Osteocyte (in vitro differentiated cells): ENCODE results near the gene GAD2. TPM values are rescaled to one million over a fixed set of nuclear protein-coding genes. Genes with fewer than 3 reads are reported as not detected.

ENCODE experiments used
- DNase-seq: peaks from one replicate; pipeline ENCODE4 v3.0.0; 2021; ENCODE audit warnings: mixed read lengths; ENCODE audit not compliant: unreplicated experiment; ENCODE audit errors: extremely low spot score
- H3K27ac Mint-ChIP-seq: one replicate; pipeline ENCODE4 v1.8.0; 2021; ENCODE audit warnings: mild to moderate bottlenecking, mixed read lengths; ENCODE audit not compliant: unreplicated experiment
- H3K27me3 Mint-ChIP-seq: one replicate; pipeline ENCODE4 v1.8.0; 2021; ENCODE audit warnings: mixed read lengths; ENCODE audit not compliant: unreplicated experiment
- H3K36me3 Mint-ChIP-seq: one replicate; pipeline ENCODE4 v1.8.0; 2021; ENCODE audit warnings: mixed read lengths; ENCODE audit not compliant: unreplicated experiment
- H3K4me1 Mint-ChIP-seq: one replicate; pipeline ENCODE4 v1.8.0; 2021; ENCODE audit warnings: mixed read lengths; ENCODE audit not compliant: unreplicated experiment
- H3K4me3 Mint-ChIP-seq: one replicate; pipeline ENCODE4 v1.8.0; 2021; ENCODE audit warnings: mild to moderate bottlenecking, moderate library complexity, mixed read lengths; ENCODE audit not compliant: unreplicated experiment
- H3K9me3 Mint-ChIP-seq: one replicate; pipeline ENCODE4 v1.8.0; 2021; ENCODE audit warnings: mixed read lengths; ENCODE audit not compliant: unreplicated experiment
- total RNA-seq: library from RNA; stranded (reverse); gene quantifications from 2 replicates; pipeline ENCODE4 v1.2.1, GENCODE V29; 2021
- TF ChIP-seq, protein P1 (sequence below): fragments of 200-600 bp; sonication (generic); IDR thresholded peaks from 2 replicates; pipeline ENCODE4 v1.5.0; 2021; ENCODE audit warnings: antibody characterized with exemption, mild to moderate bottlenecking, moderate library complexity

GAD2 gene
- total RNA-seq, 1 donor from 2014 or later, result not detected

DNA sequence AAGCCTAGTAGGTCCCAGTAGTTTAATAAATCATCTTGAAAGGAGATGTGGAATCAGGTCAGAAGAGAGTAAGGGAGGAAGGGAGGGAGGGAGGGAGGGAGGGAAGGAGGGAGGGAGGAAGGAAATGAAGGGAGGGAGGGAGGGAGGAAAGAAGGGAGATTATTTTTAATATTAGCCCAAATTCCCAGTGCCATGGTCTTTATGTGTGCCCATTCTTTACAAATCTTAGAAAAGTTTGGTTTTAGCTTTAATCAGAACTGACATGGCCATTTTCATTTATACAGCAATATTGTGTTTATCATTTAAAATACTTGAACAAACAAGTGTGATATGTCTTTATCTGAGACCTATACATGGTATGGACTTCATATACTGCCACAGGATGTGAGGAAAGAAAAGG lies 86.8 kb downstream of the GAD2 start:
- no peak for DNase-seq
- H3K4me3 Mint-ChIP-seq, result no peak overlapping the region
- no peak overlapping the region for H3K27ac Mint-ChIP-seq
- H3K36me3 Mint-ChIP-seq, result no peaks in the 10 kb centered on the region
- no peaks in the 10 kb centered on the region for H3K27me3 Mint-ChIP-seq
- H3K4me1 Mint-ChIP-seq, result no peaks in the 10 kb centered on the region
- peaks cover 5% of the 10 kb centered on the region for H3K9me3 Mint-ChIP-seq
- TF ChIP-seq, protein P1, sequence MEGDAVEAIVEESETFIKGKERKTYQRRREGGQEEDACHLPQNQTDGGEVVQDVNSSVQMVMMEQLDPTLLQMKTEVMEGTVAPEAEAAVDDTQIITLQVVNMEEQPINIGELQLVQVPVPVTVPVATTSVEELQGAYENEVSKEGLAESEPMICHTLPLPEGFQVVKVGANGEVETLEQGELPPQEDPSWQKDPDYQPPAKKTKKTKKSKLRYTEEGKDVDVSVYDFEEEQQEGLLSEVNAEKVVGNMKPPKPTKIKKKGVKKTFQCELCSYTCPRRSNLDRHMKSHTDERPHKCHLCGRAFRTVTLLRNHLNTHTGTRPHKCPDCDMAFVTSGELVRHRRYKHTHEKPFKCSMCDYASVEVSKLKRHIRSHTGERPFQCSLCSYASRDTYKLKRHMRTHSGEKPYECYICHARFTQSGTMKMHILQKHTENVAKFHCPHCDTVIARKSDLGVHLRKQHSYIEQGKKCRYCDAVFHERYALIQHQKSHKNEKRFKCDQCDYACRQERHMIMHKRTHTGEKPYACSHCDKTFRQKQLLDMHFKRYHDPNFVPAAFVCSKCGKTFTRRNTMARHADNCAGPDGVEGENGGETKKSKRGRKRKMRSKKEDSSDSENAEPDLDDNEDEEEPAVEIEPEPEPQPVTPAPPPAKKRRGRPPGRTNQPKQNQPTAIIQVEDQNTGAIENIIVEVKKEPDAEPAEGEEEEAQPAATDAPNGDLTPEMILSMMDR, result no peak

DNA sequence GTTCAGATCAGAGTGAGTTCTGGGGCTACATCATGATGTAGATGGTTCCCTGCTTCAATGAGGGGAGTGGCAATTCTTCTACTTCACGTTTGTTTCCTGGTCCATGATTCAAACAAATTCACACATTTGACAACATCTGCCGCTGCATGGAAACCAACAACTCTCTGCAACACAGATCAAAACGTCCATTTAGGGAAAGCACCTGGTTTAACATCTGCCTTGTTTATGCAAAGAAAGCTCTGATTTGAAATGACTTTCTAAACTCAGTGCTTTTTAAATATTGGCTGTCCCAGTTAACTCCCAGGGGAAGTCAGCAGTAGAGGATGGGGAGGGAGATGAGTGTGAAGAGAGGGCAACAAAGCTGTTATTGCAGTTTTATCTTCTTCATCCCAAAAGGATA lies 93.8 kb downstream of the GAD2 start:
- TF ChIP-seq, protein P1, result no peak
- H3K9me3 Mint-ChIP-seq, result no peaks in the 10 kb centered on the region
- no peak for DNase-seq
- H3K27me3 Mint-ChIP-seq, result no peaks in the 10 kb centered on the region
- no peak overlapping the region for H3K4me3 Mint-ChIP-seq
- H3K36me3 Mint-ChIP-seq, result no peaks in the 10 kb centered on the region
- H3K27ac Mint-ChIP-seq, result no peak overlapping the region
- H3K4me1 Mint-ChIP-seq, result no peaks in the 10 kb centered on the region

DNA sequence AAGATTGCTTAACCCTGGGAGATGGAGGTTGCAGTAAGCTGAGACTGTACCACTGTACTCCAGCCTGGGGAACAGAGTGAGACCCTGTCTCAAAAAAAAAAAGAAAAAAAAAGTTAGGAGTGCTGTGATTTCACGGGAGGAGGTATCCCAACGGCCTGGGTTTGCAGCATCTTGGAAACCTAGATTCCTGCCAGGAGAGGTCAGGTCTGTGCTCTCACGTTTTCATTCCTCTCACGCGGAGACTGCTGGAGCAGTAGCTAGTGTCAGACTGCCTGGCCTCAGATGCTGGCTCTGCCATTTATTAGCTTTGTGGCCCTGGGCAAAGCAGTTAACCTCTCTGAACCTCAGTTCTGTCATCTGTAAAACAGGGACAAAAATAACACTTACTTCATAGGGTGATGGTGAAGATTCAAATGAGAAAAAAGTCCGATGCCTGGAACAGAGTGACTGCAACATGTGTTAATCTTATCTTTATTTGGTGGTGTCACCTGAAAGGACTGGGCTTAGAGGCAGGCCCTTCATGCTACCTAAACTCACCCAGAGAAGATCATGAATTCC lies 94.9 kb downstream of the GAD2 start:
- no peak for DNase-seq
- Mint-ChIP-seq H3K36me3 (no peaks in the 10 kb centered on the region), H3K4me3 (no peak overlapping the region), H3K9me3 (no peaks in the 10 kb centered on the region), H3K27ac (no peak overlapping the region), H3K27me3 (no peaks in the 10 kb centered on the region), H3K4me1 (no peaks in the 10 kb centered on the region)
- TF ChIP-seq, protein P1, result no peak

- Mint-ChIP-seq H3K9me3 (peaks cover 6% of the 10 kb centered on the region), H3K4me3 (no peak overlapping the region), H3K4me1 (no peaks in the 10 kb centered on the region), H3K36me3 (no peaks in the 10 kb centered on the region), H3K27me3 (no peaks in the 10 kb centered on the region), H3K27ac (no peak overlapping the region)
- TF ChIP-seq, protein P1, result no peak
- DNase-seq, result no peak
Observed at GRCh38 chr10:26314265-26315013, 97.9 kb downstream of the GAD2 start.

DNA sequence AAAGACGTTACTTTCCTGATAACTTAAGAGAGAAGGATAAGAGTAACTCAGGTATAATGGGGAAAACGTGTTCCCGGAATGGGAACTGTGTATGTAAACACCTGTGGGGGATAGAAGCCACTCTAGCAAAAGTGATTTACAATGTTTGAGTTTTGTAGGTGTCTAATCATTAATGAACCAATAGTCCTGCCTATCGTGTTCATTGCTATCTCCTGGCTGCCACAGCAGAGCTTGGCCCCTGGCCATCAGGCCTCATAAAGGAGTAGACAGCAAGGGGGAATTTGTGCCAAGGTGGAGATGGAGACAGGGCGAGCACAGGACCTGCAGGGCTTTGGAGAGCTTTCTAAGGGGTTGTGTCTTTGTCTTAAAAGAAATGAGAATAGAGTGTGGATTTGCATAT lies 102.1 kb downstream of the GAD2 start:
- DNase-seq, result no peak
- Mint-ChIP-seq H3K27ac (no peak overlapping the region), H3K4me1 (no peaks in the 10 kb centered on the region), H3K27me3 (no peaks in the 10 kb centered on the region), H3K4me3 (no peak overlapping the region), H3K9me3 (peaks cover 11% of the 10 kb centered on the region), H3K36me3 (no peaks in the 10 kb centered on the region)
- TF ChIP-seq, protein P1, result no peak
